Activated CD4-positive, alpha-beta T cell treated with anti-CD3 and anti-CD28 coated beads for 36 hours (primary cell): Measurements from ENCODE around the gene NR2E3. TPM values are rescaled to one million over a fixed set of nuclear protein-coding genes. Genes with fewer than 3 reads are reported as not detected.

Experiments
- ATAC-seq: fragments of 200-7000 bp; cut with Tn5 transposase; one replicate; pipeline ENCODE4 v1.10.0; 2021; ENCODE audit warnings: mild to moderate bottlenecking, moderate library complexity
- CTCF ChIA-PET: fragments of 350-600 bp; sonication (Branson Sonifier 250); formaldehyde crosslinking; loops from one replicate; lab custom pipeline; 2021; ENCODE audit warnings: antibody characterized with exemption; lab: Charles Lee
- POLR2A ChIA-PET: fragments of 350-600 bp; sonication (Branson Sonifier 250); formaldehyde crosslinking; loops from one replicate; lab custom pipeline; 2021; ENCODE audit warnings: antibody characterized with exemption, inconsistent platforms; lab: Charles Lee
- DNase-seq: peaks from one replicate; pipeline ENCODE4 v3.0.0-alpha.2; 2020
- H3K27ac Mint-ChIP-seq: one replicate; pipeline ENCODE4 v1.8.0; 2021; ENCODE audit warnings: mixed read lengths
- H3K27me3 Mint-ChIP-seq: one replicate; pipeline ENCODE4 v1.8.0; 2021; ENCODE audit warnings: mixed read lengths
- H3K36me3 Mint-ChIP-seq: one replicate; pipeline ENCODE4 v1.8.0; 2021; ENCODE audit warnings: low read depth, mixed read lengths
- H3K4me1 Mint-ChIP-seq: one replicate; pipeline ENCODE4 v1.8.0; 2021; ENCODE audit warnings: mixed read lengths
- H3K4me3 Mint-ChIP-seq: one replicate; pipeline ENCODE4 v1.8.0; 2021; ENCODE audit warnings: mild to moderate bottlenecking, moderate library complexity, mixed read lengths
- H3K9me3 Mint-ChIP-seq: one replicate; pipeline ENCODE4 v1.8.0; 2021; ENCODE audit warnings: low read depth, mixed read lengths
- intact Hi-C, 2 experiments: fragments of 100-400 bp; cut with DNase I in 1 of 2; cut with micrococcal nuclease in 1 of 2; formaldehyde crosslinking; loops; one replicate each; pipeline versions ENCODE4 v1.14.2 to v1.15.1; 2022 to 2024; cut with DNase I, micrococcal nuclease
- total RNA-seq, 2 experiments: library from RNA; stranded (reverse); gene quantifications; one replicate each; pipeline ENCODE4 v1.2.3, GENCODE V29; 2021

NR2E3 gene
- total RNA-seq, 2 experiments from 2014 or later = not detected

DNA sequence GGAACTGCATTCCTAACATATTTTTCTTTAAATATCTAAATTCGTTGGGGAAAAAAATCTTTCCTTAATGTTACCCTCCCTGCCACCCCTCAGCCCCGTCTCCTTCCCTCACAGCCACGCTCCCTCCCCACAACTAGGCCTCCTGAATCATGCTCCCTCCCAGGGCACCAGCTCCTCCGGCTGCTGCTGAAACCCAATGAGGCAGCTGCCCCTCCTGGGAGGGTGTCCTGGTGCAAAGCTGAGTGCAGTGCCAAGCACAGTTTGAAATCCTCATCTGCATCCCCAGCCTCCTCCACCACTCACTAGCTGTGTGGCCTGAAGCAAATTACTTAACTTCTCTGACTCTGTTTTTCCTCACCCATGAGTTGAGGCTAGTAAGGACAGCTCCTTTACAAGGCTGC lies 2.7 kb upstream of the NR2E3 start:
- intact Hi-C loops = loop anchor here in 1 of 2 experiments (10.0 kb wide), 1 partner anchor 983 kb away; no protein-coding TSS in a partner anchor
- no peaks in the 10 kb centered on the region for H3K27me3 Mint-ChIP-seq
- CTCF ChIA-PET = no interaction called here

DNA sequence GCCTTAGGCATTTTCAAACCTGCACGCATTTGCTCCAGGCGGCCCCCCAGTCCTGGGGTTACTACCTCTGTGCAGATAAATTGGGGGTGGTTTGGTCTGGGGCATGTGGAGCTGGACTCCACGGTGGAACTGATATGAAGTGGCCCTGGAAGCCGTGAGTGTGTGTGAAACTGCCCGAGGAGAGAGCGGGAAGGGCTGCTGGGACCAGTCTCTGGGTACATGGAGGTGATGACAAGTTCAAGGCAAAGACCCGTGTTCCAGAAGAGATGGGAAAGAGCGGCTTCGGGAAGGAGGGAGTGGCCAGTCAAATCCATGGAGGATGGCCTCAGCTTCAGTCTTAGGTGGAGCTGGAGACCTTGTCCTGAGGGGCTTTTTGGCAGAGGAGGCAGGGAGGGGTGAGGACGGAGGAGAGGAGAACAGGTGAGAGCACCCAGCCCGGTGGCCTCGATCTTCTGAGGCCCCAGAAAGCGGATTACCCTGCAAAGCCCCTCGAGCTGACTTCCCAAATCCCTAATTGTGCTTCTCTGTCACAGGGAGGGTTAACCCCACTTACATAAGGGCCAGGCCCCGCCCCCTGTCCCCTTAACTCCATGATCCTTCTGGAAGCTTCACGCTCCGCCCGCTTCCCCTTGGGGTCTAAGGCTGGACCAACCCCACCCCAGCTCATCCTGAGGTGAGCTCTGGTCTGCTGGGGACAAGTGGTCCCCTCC lies 1.9 kb upstream of the NR2E3 start:
- DNase-seq = no peak
- no peaks in the 10 kb centered on the region for H3K9me3 Mint-ChIP-seq
- no peaks in the 10 kb centered on the region for H3K36me3 Mint-ChIP-seq
- no peaks in the 10 kb centered on the region for H3K4me1 Mint-ChIP-seq
- POLR2A ChIA-PET = no interaction called here
- intact Hi-C loops = loop anchor here in 1 of 2 experiments (10.0 kb wide), 1 partner anchor 984 kb away; no protein-coding TSS in a partner anchor
- H3K4me3 Mint-ChIP-seq = no peak overlapping the region
- H3K27me3 Mint-ChIP-seq = no peaks in the 10 kb centered on the region
- no peak for ATAC-seq
- CTCF ChIA-PET = interaction anchor here (0.6 kb wide), 1 partner anchor 257 kb away, joined by 3 read pairs; no protein-coding TSS in a partner anchor
- H3K27ac Mint-ChIP-seq = no peak overlapping the region

More for the DNA sequence above, 2.7 kb upstream of the NR2E3 start:
- Mint-ChIP-seq H3K4me1 (no peaks in the 10 kb centered on the region), H3K27ac (no peak overlapping the region), H3K36me3 (no peaks in the 10 kb centered on the region), H3K4me3 (no peak overlapping the region), H3K9me3 (no peaks in the 10 kb centered on the region)
- DNase-seq (no peak), ATAC-seq (no peak)
- POLR2A ChIA-PET = no interaction called here

DNA sequence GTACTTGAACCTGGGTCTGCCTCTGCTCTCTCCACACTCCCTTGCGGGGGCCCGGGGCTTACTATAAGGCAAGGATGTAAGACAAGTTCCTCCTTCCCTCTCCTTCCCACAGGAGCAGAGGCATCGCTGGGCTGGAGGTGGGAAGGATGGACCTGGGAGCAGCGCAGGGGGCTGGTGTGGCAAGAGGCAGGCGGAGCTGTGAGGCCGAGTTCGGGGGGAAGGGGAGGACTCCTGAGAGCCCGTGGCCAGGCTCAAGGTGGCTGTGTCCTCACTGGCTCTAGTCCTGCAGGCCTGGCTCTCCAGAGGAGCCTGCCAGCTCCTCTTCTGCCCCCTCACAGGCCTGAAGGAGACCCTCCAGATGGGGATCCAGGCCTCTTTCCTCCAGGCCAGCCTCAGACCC lies 1.0 kb upstream of the NR2E3 start:
- no peaks in the 10 kb centered on the region for H3K27me3 Mint-ChIP-seq
- intact Hi-C loops = loop anchor here in 1 of 2 experiments (10.0 kb wide), 1 partner anchor 985 kb away; no protein-coding TSS in a partner anchor
- H3K27ac Mint-ChIP-seq = no peak overlapping the region
- DNase-seq = no peak
- no peaks in the 10 kb centered on the region for H3K4me1 Mint-ChIP-seq
- no peaks in the 10 kb centered on the region for H3K36me3 Mint-ChIP-seq
- no peak overlapping the region for H3K4me3 Mint-ChIP-seq
- ChIA-PET POLR2A (no interaction called here), CTCF (no interaction called here)
- ATAC-seq = no peak
- H3K9me3 Mint-ChIP-seq = no peaks in the 10 kb centered on the region

DNA sequence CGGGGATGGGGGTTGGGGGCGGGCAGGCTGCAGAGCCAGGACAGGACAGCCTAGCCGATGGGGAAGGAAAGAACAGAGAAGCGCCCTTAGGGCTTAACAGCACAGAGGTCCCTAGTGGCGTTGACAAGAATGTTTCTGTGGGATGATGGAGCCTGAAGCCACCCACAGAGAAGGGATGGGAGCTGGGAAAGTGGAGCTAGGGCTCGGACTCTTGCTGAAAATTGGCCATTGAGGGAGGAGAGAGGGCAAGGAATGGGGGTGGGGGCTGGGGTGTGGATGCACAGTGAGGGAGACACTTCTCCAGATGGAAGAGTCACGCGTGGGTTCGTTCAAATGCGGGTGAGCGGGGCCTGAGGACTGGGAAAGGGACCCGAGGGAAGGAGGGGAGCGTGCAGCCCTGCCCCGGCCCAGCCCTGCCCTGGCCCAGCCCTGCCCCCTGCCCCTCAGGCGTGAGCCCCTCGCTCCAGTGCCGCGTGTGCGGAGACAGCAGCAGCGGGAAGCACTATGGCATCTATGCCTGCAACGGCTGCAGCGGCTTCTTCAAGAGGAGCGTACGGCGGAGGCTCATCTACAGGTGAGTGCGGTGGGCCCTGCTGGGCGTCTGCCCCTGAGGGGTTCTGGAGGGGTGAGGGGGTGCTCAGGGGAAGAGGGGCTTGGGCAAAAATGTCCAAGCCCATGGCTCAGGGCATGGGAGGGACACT lies 832 bp downstream of the NR2E3 start:
- Mint-ChIP-seq H3K36me3 (no peaks in the 10 kb centered on the region), H3K27ac (no peak overlapping the region), H3K27me3 (no peaks in the 10 kb centered on the region), H3K4me1 (no peaks in the 10 kb centered on the region), H3K9me3 (no peaks in the 10 kb centered on the region), H3K4me3 (no peak overlapping the region)
- ATAC-seq (no peak), DNase-seq (no peak)
- intact Hi-C loops = no loop called here
- CTCF ChIA-PET = no interaction called here
- POLR2A ChIA-PET = no interaction called here

DNA sequence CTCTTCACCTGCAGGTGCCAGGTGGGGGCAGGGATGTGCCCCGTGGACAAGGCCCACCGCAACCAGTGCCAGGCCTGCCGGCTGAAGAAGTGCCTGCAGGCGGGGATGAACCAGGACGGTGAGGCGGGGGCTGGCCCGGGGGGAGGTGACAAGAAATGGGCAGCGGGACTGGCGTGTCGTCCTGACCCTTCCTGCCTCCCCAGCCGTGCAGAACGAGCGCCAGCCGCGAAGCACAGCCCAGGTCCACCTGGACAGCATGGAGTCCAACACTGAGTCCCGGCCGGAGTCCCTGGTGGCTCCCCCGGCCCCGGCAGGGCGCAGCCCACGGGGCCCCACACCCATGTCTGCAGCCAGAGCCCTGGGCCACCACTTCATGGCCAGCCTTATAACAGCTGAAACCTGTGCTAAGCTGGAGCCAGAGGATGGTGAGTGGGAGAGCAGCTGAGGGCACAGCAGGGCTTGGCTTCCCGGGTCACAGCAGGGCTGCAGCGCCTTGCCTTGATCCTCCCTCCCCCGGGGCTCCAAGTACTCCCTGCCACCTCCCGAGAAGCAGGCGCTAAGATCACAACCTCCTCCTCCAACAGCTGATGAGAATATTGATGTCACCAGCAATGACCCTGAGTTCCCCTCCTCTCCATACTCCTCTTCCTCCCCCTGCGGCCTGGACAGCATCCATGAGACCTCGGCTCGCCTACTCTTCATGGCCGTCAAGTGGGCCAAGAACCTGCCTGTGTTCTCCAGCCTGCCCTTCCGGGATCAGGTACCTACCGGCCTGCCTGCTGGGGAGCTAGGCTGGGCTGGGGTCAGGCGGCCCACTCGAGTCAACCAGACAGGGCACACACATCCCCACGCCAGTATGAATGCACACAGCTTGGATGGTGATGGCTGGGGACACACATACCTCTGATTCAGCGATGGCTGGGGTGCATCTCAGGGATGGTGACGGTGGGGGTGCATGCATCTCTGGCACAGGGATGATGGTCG lies 1.7 kb downstream of the NR2E3 start:
- intact Hi-C loops = no loop called here
- ChIA-PET POLR2A (no interaction called here), CTCF (interaction anchor here (0.6 kb wide), 1 partner anchor 21 kb away, joined by 4 read pairs; no protein-coding TSS in a partner anchor)
- H3K36me3 Mint-ChIP-seq = no peaks in the 10 kb centered on the region
- H3K4me1 Mint-ChIP-seq = no peaks in the 10 kb centered on the region
- no peak overlapping the region for H3K27ac Mint-ChIP-seq
- ATAC-seq (no peak), DNase-seq (no peak)
- no peaks in the 10 kb centered on the region for H3K9me3 Mint-ChIP-seq
- H3K27me3 Mint-ChIP-seq = no peaks in the 10 kb centered on the region
- no peak overlapping the region for H3K4me3 Mint-ChIP-seq

DNA sequence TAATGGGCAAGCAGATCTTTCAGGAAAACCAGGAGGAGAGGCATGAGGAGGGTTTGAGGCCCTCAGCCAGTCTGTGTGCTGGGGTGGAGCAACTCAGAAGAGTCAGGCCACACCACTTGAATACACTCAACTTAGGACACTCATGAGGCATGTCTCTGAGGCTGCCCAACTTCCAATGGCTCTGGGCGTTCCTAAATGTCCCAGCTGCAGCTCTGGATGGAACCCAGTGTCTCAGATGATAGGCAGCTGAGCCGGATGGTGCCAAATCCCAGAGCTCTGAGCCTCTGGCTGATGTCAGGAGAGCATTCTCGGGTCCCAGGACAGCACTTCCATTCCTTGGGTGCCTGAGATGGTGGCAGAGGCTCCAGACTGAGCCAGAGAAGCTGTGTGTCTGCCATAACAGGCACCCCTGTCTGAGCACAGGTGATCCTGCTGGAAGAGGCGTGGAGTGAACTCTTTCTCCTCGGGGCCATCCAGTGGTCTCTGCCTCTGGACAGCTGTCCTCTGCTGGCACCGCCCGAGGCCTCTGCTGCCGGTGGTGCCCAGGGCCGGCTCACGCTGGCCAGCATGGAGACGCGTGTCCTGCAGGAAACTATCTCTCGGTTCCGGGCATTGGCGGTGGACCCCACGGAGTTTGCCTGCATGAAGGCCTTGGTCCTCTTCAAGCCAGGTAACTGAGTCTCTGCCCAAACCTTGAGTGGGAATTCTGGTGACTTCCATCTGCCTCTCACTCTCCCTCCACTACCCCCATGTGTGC lies 2.8 kb downstream of the NR2E3 start:
- ATAC-seq (no peak), DNase-seq (no peak)
- ChIA-PET POLR2A (no interaction called here), CTCF (no interaction called here)
- H3K27ac Mint-ChIP-seq = no peak overlapping the region
- intact Hi-C loops = no loop called here
- no peaks in the 10 kb centered on the region for H3K4me1 Mint-ChIP-seq
- peaks cover 4% of the 10 kb centered on the region for H3K9me3 Mint-ChIP-seq
- H3K27me3 Mint-ChIP-seq = no peaks in the 10 kb centered on the region
- no peaks in the 10 kb centered on the region for H3K36me3 Mint-ChIP-seq
- no peak overlapping the region for H3K4me3 Mint-ChIP-seq

DNA sequence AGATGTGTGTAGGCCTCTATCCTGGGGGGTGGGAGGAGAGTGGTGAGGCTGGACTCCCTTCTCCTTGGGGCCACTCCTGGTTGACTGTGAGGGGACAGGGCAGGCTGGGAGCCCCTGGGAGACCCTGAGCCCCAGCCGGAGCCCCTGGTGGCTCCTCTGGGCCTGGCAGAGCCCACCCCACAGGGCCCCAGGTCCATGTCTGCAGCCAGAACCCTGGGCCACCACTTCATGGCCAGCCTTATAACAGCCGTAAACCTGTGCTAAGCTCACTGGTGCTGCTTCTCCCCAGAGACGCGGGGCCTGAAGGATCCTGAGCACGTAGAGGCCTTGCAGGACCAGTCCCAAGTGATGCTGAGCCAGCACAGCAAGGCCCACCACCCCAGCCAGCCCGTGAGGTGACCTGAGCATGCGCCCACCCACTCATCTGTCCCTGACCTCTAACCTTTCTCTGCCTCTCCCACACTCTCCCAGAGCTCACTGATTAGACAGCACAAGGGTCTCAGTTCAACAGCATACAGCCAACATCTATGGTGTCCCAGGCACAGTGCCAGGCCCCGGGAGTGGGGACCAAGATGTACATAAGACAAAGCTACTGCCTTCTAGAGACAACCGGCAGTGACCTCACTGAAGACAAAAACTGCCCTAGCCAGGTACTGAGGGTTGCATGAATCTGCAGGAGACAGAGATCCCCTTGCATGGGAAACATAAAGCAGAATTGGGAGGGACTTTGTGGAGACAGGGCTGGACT lies 3.5 kb downstream of the NR2E3 start:
- no peak for DNase-seq
- Mint-ChIP-seq H3K27me3 (no peaks in the 10 kb centered on the region), H3K4me1 (no peaks in the 10 kb centered on the region), H3K27ac (no peak overlapping the region), H3K4me3 (no peak overlapping the region), H3K36me3 (no peaks in the 10 kb centered on the region), H3K9me3 (peaks cover 7% of the 10 kb centered on the region)
- intact Hi-C loops = no loop called here
- ChIA-PET CTCF (no interaction called here), POLR2A (no interaction called here)
- no peak for ATAC-seq

DNA sequence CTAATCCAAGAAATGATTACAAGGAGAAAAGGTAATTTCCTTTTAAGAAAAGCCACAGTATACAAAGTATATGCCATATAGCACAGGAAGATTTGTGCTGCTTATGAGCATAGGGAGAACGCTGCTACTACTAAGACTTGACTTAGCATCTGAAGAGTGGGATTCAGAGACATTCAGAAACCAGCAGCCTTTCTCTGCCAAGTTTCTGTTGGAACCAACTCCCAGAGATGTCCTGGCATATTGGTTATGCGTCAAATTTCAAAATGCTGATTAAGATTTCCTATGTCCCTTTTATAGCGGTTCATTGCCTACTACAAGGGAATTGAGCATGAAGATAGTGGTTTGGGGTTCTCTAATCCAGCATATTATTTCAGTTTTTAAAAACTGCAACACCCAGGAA lies 4.9 kb downstream of the NR2E3 start:
- intact Hi-C loops = no loop called here
- DNase-seq (no peak), ATAC-seq (no peak)
- POLR2A ChIA-PET = no interaction called here
- Mint-ChIP-seq H3K4me3 (no peak overlapping the region), H3K27me3 (no peaks in the 10 kb centered on the region), H3K36me3 (no peaks in the 10 kb centered on the region), H3K9me3 (peaks cover 14% of the 10 kb centered on the region), H3K4me1 (no peaks in the 10 kb centered on the region), H3K27ac (no peak overlapping the region)
- CTCF ChIA-PET = no interaction called here

DNA sequence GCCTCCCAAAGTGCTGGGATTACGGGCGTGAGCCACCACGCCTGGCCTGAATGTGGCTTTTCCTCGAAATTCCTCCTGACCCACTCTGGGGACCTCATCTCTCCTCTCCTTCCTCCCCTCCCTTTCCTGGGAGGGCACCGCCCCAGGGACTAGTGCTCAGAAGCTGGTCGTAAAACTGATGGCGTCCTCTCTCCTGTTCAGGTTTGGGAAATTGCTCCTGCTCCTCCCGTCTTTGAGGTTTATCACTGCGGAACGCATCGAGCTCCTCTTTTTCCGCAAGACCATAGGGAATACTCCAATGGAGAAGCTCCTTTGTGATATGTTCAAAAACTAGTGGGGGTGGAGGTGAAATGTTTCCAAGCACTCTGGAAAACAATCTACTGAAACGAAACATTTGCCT lies 7.0 kb downstream of the NR2E3 start:
- peaks cover 8% of the 10 kb centered on the region for H3K36me3 Mint-ChIP-seq
- ChIA-PET CTCF (no interaction called here), POLR2A (no interaction called here)
- intact Hi-C loops = no loop called here
- H3K9me3 Mint-ChIP-seq = peaks cover 28% of the 10 kb centered on the region
- H3K4me1 Mint-ChIP-seq = no peaks in the 10 kb centered on the region
- H3K4me3 Mint-ChIP-seq = no peak overlapping the region
- ATAC-seq (no peak), DNase-seq (no peak)
- H3K27me3 Mint-ChIP-seq = no peaks in the 10 kb centered on the region
- H3K27ac Mint-ChIP-seq = no peak overlapping the region

DNA sequence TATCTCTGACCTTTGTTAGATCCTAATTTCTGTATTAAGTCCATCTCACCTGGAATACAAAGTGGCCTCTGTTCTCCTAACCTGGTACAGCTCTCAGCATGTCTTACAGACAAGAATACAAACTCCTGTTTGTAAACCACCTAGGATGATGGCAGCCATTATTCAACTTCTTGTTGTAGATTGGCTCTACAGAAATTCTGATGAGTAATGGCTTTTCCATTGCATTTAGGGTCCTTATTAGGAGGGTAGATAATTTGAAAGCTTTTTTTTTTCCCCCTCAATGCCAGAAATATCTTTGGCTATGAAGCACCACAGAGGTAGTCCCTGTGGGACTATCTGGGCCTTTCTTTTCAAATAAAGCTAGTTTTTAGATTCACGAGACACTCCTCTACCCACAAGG lies 9.8 kb downstream of the NR2E3 start:
- no peaks in the 10 kb centered on the region for H3K4me1 Mint-ChIP-seq
- peaks cover 32% of the 10 kb centered on the region for H3K36me3 Mint-ChIP-seq
- ATAC-seq (no peak), DNase-seq (no peak)
- no peak overlapping the region for H3K4me3 Mint-ChIP-seq
- ChIA-PET CTCF (interaction anchor here (0.6 kb wide), 1 partner anchor 316 kb away, joined by 3 read pairs; no protein-coding TSS in a partner anchor), POLR2A (no interaction called here)
- no peak overlapping the region for H3K27ac Mint-ChIP-seq
- peaks cover 41% of the 10 kb centered on the region for H3K9me3 Mint-ChIP-seq
- no peaks in the 10 kb centered on the region for H3K27me3 Mint-ChIP-seq
- intact Hi-C loops = no loop called here
